DMS153 treated with DMSO at 0.1 percent for 48 hours (cell line): ENCODE data around the gene SMYD5.
A peak's percentile ranks its signal among the peaks of the same experiment; 100 is the strongest.

Experiments
- DNase-seq: peaks from one replicate; lab custom pipeline; 2025; ENCODE audit not compliant: unreplicated experiment; lab: John Stamatoyannopoulos, UW

The SMYD5 gene

GRCh38 chr2:73203055-73203681 lies 10.9 kb upstream of the SMYD5 start:
- no peak for DNase-seq

- DNase-seq, result no peak
Measured at GRCh38 chr2:73205611-73206010, 8.4 kb upstream of the SMYD5 start.

- no peak for DNase-seq
Measured at GRCh38 chr2:73208258-73208657, 5.8 kb upstream of the SMYD5 start.

GRCh38 chr2:73210019-73210418 lies 4.0 kb upstream of the SMYD5 start:
- DNase-seq, result no peak

- no peak for DNase-seq
Measured at GRCh38 chr2:73210696-73211095, 3.3 kb upstream of the SMYD5 start.

GRCh38 chr2:73212098-73212447 lies 2.0 kb upstream of the SMYD5 start:
- DNase-seq, result no peak

GRCh38 chr2:73212448-73213176 lies 1.4 kb upstream of the SMYD5 start:
- DNase-seq, result peak; percentile 73

- DNase-seq, result no peak
Measured at GRCh38 chr2:73215254-73215653, 1.2 kb downstream of the SMYD5 start.

- DNase-seq, result no peak
Measured at GRCh38 chr2:73217160-73217559, 3.1 kb downstream of the SMYD5 start.

GRCh38 chr2:73217826-73218225 lies 3.8 kb downstream of the SMYD5 start:
- DNase-seq, result no peak

GRCh38 chr2:73218298-73218697 lies 4.3 kb downstream of the SMYD5 start:
- DNase-seq, result no peak

GRCh38 chr2:73223821-73224220 lies 9.8 kb downstream of the SMYD5 start:
- DNase-seq, result no peak

- DNase-seq, result no peak
Measured at GRCh38 chr2:73225513-73226360, 11.7 kb downstream of the SMYD5 start.

GRCh38 chr2:73227086-73227485 lies 13.0 kb downstream of the SMYD5 start:
- no peak for DNase-seq

- DNase-seq, result no peak
Measured at GRCh38 chr2:73228631-73229030, 14.6 kb downstream of the SMYD5 start.

- no peak for DNase-seq
Measured at GRCh38 chr2:73232403-73233153, 18.5 kb downstream of the SMYD5 start.

- peak; percentile 94 for DNase-seq
Measured at GRCh38 chr2:73233154-73233931, 19.3 kb downstream of the SMYD5 start, which contains the start of gene PRADC1. Gene PRADC1, minus strand, starts transcription at chr2:73233239. Its CDS starts 79 bp downstream, at chr2:73233160.

- peak; percentile 85 for DNase-seq
Measured at GRCh38 chr2:73233932-73234832, 20.1 kb downstream of the SMYD5 start, which contains the start of gene CCT7. Gene CCT7, plus strand, starts transcription at chr2:73234308. Its CDS starts 71 bp downstream, at chr2:73234379.

GRCh38 chr2:73235315-73236028 lies 21.4 kb downstream of the SMYD5 start:
- DNase-seq, result no peak
